GM19455 (cell line): ENCODE results near the gene TCF4.

ENCODE experiments used
- ATAC-seq: cut with Tn5 transposase; IDR thresholded peaks from one replicate; pipeline ENCODE4 v1.9.1; 2021; ENCODE audit not compliant: unreplicated experiment

TCF4 gene

DNA sequence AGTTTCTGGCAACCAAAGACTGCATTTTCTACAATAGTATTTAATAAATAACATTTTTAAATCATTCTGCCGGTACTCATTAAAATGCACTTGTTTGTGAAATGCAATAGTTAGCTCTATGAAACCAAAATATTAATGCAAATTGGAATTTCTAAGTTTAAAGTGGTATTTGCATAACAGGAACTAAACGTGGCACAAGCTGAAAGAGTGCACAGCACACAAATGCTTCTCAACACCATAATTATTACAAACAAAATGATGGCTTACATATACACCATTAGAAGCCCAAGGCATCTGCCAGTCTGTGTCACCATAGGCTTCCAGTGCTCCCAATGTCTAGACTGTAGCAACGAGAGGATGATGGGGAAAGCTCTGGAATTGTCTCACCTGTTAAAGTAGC lies 280.5 kb downstream of the TCF4 start:
- ATAC-seq = peak; percentile 67

DNA sequence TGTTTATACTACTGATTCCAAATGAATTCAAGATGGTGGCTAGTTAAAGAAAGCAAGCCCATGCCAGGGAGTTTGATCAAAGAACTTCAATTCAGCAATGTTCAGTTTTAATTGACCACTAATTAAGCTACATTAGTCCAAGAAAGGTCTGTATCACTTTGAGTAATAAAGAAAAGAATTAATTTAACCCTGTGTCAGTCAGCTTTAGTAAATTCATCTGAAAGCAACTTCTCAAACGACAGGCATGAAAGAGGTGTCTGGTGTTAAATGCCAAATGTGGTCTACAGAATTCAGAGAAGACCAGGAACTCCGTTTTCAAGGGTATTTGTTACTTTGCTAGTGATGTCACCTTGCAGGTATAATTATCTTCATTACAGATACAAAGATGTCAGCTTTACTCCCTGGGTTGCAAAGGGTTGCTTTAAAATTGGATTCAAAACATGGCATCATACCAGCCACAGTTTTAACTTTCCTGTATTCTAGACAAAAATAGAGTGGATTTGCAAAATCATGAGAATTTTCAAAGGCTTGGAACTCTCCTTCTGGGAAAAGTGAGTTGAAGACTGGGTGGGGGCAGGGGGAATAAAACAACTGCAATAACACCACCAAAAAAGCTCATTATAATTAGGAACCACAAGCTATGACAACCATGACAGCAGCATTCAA lies 281.5 kb downstream of the TCF4 start:
- ATAC-seq = no peak

DNA sequence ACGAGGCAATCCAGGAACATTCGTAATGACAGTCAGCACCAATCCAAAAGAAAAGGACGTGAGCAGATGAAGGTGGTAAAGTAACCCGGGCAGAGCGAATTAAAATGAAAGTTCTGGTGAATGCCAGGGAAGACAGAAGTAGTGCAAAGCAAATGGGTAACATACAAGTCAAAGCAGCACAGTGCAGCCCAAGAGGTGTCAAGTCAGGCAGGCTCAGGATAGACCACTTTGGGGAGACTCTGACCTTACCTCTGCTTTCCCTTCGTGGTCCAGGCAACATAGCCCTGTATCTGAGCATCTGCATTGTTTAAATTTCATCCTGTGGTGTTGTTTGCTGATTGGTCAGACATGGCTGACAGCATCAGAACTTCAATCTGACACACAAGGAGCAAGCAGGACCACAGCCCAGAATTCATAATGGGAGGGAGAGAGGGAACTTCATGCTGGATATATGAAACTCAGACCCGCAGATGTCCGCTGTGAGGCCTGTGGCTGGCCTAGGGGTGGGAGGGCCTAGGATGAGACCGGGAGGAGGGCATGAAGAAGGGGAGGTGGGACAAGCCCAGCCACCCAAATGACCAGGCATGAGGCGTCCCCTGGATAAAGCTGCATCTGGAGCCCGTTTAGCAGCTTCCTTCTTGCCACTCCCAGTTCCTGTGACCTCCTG lies 285.7 kb downstream of the TCF4 start:
- ATAC-seq = no peak

DNA sequence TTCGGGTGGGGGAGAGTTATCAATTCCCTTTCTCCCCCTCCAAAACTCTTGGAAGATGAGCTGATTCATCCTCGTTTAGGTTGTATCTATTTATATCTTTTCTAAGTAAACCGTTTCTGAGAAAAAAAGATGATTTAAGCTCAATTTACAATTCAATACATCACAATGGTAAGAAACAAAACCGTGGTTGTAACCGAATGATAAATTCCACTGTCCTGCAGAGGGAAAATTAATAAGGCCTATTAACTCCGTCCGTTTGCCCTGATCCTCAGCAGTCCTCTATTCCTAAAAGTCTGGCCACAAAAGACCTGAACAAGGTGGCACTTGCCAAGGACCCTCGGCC lies 286.2 kb downstream of the TCF4 start:
- ATAC-seq = no peak

DNA sequence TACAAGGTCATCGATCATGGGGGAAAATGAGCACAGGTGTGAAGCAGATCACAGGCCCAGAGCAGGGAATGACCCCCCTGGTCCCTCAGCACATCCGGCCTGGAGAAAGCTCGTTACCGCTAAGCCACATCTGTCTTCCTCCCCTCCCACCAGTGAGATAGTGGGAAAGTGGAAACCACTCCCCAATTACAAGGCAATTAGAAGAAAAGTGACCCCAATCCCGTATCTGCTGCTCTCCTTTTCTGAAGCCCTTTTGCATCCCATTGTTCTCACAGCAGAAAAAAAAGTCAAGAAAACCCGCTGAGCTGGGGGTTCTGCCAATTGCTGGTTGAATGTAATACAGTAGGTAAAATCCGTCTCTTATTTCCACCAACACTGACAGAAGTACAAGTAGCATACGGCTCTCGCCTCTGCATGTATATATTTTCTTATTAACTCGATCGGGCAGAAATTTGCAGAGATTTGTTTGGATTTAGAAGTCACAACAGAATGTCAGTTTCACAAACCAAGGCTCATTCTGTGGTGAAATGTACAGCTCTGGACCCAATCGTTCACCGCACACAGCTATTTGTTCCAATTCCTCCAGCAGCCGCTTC lies 287.0 kb downstream of the TCF4 start:
- no peak for ATAC-seq

DNA sequence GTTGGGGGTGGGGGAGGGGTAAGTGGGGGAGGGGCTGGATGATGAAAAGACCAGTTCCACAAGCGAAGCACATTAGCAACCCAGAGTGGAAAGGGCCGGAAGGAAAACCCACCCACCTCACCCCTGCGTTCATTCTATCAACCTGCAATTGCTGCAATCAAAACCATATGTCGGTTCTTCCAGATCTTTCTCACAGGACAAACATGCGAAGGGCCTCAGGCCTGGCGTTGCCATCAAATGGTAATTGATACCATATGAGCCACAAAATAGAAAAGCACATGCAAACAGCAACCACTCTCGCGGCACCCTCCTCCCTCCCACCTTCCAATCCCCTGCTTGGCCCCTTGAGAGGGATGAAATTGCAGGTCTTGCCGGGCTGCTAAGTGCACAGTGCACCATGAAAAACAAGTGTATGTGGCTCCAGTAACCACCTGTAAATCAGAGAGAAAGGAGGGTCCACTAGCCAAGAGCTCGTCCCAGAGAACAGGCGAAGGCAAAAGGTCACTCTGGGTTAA lies 287.5 kb downstream of the TCF4 start:
- ATAC-seq = no peak

DNA sequence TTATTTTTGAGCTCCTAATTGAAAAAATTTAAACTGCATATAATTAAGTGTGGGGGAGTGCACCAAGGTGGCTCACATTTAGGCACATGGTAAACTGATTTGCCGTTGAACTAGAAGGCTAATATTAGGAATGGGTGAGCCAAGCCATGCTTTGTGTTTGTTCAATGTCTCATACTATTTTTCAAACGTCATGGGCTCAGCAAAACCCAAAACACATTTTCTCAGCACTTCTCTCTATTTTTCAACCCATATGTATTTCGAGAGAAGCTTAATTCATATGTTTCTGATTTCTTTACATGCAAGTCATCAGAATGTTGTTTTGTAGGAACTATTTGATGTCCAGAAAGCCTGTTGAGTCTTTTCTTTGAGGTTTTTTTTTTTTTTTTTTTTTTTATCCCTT lies 291.2 kb downstream of the TCF4 start:
- ATAC-seq = no peak

DNA sequence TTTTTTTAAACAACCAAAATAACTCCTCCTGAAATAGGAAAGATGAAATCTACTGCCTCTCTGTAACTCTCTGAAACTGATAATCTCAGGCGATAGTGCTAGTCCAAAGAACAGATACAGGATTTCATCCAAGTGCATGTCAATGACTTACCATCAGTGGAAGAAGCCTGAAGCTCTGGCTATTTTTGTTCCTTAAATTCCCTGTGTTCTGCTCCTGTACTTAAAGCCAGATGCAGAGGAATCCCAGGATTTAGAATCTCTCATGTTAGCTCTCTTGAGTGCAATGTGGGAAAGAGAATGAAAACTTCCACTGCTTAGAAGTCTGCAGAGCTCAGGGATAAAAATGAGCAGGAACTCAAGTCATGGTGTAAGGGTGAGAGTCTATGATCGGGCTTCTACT lies 291.9 kb downstream of the TCF4 start:
- ATAC-seq = no peak

DNA sequence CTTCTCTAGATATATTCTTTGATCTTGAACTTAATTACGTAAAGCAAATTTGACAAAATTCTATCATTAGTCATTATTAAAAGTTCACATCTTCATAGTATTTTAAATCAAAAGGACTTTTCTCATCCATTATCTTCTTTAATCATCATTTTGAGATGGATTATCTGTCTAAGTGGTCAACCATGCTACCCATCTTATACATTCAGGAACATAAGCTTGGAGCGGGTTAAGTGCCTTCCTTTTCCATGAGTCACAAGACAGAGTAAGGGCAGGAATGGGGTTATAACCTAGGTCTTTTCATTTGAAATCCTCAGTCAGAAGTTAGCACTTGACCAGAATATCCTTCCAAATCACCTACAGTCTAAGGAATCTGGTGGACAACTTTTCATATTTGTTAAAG lies 297.1 kb downstream of the TCF4 start:
- no peak for ATAC-seq

DNA sequence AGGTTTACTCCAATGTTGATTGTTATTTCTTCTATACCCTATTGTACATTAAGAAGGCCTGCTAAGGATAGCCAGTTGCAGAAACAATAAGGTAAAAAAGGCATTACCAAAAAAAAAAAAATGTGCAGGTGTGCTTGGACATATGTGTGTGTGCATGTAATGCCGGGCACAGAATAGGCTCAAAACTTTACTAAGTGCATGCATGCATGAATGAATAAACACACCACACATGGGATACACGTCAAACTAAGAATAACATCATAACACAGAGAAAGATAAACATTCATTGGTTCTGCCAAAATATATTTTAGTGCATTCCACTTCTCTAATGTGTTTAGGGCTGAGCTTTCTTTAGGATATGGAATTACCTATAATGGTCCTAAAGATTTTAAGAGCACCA lies 298.2 kb downstream of the TCF4 start:
- ATAC-seq = peak; percentile 75

DNA sequence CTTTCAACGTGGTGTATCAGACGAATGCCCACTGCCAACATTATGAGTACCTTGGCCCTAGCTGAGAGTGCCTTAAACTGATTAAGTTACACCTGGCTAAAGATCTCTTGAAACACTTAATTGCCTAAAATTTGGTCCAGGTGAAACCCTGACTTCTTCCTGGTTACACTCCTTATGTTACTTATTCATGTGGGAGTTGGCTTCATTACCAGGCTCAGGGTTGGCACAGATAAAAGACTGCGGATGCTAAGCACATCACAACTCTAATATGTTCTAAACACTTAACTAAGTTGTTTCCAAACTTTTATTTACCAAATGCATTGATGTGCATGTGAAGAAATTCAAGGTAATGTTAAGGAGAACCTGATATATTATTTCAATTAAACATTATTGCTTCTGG lies 298.9 kb downstream of the TCF4 start:
- no peak for ATAC-seq

DNA sequence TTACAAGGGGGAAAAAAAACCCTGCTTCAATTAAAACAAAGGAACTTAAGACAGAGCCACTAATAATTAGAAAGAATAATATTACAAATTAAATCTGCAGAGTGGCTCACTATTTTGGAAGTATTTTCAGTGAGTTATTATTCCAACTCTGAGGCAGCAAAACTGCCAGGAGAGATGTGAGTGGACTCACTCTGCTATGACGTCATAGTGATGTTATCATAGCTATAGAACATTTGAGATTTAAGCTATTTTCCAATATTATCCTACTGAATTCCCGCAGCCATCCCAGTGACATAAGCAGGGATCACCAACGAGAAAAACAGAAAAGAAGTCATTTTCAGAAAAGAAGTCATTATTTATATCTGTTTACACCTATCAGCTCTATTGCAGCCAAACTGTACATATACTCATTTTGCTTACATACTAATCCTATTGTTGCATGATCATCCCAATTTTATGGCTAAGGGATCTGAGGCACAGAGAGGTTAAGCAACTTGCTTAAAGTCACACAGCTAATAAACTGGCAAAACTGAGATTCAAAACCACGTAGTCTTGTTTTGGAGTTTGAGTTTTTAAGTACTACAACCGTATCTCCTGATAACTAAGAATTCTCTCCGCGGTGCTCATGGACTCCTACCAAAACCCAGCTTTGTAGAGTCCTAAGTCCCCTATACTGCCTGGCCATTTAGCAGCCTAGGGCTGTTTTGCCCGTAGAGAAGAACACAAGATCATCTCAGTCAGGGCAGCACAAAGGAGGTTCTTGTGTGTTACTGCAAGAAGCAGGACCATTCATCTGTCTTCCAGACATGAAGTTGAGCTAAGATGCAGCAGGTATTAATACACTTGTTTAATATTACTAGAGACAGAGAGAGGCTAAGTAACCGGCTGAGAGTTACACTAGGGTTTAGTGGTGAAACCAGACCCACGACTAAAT lies 299.8 kb downstream of the TCF4 start:
- no peak for ATAC-seq

DNA sequence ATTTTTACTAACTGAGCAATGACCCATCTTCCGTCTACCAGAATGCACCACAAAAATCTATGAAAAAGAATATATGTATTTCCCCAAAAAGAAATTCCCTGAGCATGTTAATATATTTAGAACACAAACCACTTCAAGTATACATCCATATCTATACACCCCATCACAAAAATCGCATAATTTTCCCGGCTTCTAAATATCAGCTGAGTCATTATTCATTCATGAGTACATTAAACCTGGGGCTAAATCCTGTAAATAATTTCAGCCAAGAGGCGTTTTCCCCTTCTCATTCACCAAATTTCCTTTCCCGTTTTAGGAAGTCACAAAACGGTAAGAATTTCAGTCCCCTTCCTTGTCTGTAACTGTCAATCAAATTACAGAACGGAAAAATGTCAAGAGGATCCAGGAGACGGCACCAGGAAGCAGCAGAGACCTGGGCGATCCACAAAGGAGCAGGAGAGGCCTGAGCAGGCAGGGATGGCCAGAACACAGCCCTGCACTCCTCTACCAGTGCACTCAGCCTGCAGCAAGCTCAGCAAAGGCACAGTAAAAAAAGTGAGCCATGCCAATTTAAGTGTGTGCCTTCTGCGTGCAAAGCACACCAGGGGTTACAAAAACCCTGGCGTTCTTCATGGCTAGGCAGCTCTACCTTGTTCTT lies 300.7 kb downstream of the TCF4 start:
- ATAC-seq = no peak

DNA sequence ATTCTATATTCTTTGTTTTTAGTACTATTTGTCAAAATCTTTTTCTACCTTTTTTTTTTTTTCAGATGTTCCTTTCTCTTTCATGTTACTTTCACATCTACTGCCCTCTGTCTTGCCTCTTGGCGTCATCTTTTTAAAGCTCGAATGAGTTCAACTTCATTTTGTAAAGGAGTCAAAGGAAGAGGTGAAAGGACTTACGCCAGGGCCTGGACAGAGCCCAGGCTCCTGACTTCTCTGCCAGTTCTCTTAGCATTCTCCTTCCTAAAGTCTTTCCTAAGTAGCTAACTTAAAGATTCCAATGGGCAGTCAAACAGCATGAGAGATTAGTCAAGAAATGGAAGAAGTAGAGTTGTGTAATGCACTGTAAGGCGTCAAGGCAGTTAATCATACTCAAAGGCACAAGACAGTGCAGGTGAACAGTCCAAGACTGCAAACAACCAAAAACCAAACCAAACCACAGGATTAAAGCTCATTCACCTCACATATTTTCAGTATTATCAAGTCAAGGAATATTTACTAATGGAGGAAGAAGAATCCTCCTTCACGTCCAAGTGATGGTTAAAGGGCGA lies 301.7 kb downstream of the TCF4 start:
- ATAC-seq = no peak

DNA sequence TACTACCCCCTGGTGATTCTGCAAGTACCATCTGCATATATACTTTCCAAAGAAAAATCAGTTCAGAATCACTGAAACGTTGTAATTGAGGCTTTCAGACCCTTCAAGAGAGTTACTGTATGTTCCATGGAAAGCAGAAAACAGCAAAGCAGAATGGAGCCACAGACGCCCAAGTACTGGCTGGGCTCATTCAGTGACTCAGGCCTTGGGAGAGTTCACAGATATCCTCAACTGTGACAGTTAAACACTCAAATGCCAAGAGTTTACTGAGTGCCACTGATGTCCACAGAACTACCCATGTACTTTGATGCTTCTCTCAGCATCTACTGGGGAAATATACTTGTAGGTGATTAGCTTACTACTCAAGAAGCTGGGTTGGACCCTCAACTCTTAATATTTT lies 303.4 kb downstream of the TCF4 start:
- no peak for ATAC-seq

DNA sequence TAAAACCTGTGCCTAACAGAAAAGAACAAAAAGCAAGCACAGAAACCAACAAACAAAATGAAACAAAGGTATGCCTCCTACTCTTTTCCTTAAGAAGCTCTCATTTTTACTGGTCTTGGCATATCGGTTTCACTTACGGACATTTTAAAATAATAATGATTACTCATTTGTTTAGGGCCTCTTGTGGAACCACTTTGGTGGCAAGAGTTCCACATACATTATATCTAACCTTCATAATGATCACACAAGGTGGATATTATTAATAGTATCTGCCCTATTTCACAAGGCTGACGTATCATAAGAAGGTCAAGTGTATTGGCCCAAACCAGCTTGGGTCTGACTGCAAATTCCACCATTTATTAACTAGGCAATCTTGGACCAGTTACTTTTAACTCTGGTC lies 304.7 kb downstream of the TCF4 start:
- ATAC-seq = peak; percentile 57

DNA sequence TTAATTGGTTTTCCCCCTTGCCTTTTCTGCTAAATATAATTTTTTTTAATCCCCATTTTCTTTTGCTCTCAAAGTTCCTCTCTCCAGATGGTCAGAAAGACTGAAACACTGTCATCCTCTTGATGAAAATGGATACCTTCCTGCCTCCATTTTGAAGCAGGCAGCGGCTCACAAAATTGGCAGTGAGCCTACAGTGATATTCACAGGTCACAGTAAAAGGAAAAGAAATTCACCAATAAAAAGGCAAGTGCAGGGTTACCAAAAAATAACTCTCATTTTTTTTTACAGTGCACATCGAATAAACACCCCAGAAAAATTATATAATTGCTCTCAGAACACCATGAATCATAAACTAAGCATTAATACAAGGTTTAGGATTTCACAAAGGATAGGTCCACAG lies 307.5 kb downstream of the TCF4 start:
- ATAC-seq = no peak

DNA sequence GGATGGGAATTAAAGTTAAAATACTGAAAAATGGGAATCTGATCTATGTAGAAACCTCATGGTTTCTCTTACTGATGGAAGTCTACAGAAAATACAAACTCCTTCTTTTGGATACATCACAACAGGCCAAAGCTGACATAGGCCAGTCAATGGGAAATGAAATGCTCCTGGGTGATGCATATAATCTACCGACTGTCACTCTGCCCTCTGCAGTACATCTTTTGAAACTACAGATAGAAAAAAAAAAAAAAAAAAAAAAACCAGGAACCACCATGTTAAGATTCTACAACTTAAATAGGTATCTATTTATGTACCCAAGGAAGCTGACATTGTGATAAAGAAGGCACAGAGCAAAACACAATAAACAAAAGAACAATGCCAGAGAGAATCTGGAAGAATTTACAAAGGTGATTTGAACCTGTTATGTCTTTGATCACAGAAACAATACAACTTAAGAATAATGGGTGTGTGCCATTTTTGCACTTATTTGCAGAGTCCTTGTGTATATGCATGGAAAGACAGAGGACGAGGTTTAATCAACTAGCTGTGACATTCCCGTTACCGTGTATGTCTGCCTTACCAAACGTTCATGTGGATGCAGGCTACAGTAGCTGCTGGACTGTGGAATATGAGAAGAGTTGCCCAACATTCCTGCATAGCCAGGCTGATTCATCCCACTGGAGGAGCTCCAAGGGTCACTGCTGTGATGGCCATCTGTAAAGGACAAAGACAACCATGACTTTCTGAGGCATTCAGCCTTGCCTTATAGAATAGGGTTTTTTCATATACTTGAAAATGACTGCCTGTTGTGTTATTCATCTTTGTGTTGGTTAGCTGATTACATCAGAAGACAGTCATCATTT lies 312.7 kb downstream of the TCF4 start:
- ATAC-seq = no peak

DNA sequence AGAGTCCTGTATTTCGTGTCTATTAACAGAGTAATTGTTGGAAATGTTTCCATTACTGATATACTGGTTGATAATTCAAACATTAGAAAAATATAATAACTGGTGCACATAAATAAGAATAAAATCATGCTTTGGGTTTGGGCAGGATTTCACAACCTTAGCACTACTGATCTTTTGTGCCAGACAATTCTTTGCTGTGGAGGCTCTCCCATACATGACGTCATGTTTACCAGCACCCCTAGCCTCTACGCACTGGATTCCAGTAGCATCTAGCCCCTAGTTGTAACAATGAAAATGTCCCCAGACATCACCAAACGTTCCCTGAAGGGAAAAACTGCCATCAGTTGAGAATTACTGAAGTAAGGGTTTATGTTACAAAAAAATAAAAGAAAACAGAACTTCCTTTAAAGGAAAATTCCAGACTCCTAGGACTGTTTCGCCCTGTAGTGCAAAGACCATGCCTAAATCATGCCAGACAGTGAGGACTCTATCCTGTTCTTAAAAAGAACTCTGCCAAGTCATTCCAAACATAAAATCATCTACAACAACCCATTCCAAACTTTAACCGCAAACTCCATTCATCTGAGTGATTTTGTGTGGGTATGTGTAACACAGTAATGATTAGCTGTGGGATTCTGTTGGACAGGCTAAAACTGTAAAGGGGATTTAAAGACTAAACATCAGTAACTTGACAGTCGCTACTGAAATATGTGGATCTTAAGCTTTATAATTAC lies 315.3 kb downstream of the TCF4 start:
- ATAC-seq = no peak
